ENCODE results near the gene CD4.
"Not testable (repeated sequence)": the region's sequence is repeated elsewhere in the genome, so short reads cannot be mapped to it uniquely, and the experiment has no call there.

CD4 gene

GRCh38 chr12:6788972-6789924 is at the start of gene CD4:
Gene CD4, plus strand, starts transcription at chr12:6789528. Its CDS starts 10,611 bp downstream, at chr12:6800139.
- DNase-seq (ENCODE audit: low spot score), result no peak
- FAIRE-seq, result no peak

DNA sequence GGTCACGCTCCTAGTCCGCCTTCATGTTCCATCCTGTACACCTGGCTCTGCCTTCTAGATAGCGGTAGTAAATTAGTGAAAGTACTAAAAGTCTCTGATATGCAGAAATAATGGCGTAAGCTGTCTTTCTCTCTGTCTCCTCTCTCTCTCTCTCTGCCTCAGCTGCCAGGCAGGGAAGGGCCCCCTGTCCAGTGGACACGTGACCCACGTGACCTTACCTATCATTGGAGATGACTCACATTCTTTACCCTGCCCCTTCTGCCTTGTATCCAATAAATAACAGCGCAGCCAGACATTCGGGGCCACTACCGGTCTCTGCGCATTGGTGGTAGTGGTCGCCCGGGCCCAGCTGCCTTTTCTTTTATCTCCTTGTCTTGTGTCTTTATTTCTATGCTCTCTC is 47.2 kb upstream of the CD4 start:
- not testable (repeated sequence) for DNase-seq (ENCODE audit: low spot score); FAIRE-seq

DNA sequence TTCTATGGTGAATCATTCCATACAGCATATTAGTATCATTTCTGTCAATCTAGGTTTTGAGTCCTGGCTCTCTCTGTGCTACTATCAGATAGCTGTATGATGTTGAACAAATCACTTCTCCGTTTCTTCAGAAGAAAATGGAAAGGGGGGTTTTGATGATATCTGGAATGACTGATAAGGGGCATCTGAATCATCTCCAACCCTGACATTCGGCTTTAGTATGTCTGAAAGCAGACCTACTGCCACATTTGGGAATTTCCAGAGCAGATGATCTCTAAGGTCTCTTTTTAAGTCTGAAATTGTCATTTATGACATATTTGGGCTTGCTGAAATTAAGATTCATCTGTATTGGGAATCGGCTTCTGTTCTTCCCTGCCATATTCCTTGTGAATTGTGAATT is 46.5 kb upstream of the CD4 start:
- DNase-seq (ENCODE audit: low spot score) (no peak), FAIRE-seq (peak; percentile 76)

GRCh38 chr12:6743300-6743699 is 46.0 kb upstream of the CD4 start:
- DNase-seq (ENCODE audit: low spot score); FAIRE-seq: not testable (repeated sequence)

GRCh38 chr12:6745741-6746525 is 43.4 kb upstream of the CD4 start:
- FAIRE-seq (no peak), DNase-seq (ENCODE audit: low spot score) (no peak)

GRCh38 chr12:6747216-6747615 is 42.1 kb upstream of the CD4 start:
- FAIRE-seq, result no peak
- DNase-seq (ENCODE audit: low spot score), result no peak

- no peak for DNase-seq (ENCODE audit: low spot score)
- no peak for FAIRE-seq
Measured at GRCh38 chr12:6748761-6749160, 40.6 kb upstream of the CD4 start.

GRCh38 chr12:6750506-6750905 is 38.8 kb upstream of the CD4 start:
- DNase-seq (ENCODE audit: low spot score) (no peak), FAIRE-seq (no peak)

- no peak for DNase-seq (ENCODE audit: low spot score)
- FAIRE-seq, result peak; percentile 50
Measured at GRCh38 chr12:6751767-6752166, 37.6 kb upstream of the CD4 start.

DNA sequence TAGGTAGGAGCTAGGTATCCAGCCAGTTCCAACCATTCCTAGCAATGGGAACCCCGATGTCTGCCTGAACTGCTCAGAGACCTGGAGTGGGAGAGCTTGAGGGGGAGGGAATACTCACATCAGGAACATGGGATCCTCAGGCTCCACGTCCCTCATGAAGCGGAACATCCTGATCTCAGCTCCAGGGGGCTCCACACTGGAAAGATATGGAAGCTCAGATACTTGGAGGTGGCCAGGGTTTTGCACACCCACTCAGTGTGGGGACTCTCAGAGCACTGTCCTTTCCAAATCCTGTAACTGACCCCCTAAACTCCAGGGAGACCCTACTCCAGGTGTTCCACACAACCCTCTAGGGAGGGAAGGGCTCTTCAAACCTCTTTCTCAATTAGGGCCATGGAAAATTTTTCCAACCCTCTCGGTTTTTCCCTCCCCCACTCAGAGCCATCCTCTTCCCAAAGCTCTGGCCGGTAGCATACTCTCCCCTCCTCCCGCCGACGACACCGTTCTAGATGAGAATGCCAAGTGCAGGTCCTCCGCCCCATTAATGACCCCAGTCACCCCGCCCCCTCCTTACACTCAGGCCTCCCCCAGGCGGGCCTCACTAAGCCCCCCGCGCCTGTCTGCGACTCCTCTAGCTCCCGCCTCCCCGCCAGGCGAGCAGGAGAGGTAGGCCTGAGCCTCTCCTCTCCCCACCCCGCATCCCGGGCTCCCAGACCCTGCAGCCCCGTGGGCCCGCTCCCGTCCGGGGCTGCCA is 37.0 kb upstream of the CD4 start:
- no peak for FAIRE-seq
- peak; percentile 68 for DNase-seq (ENCODE audit: low spot score)

DNA sequence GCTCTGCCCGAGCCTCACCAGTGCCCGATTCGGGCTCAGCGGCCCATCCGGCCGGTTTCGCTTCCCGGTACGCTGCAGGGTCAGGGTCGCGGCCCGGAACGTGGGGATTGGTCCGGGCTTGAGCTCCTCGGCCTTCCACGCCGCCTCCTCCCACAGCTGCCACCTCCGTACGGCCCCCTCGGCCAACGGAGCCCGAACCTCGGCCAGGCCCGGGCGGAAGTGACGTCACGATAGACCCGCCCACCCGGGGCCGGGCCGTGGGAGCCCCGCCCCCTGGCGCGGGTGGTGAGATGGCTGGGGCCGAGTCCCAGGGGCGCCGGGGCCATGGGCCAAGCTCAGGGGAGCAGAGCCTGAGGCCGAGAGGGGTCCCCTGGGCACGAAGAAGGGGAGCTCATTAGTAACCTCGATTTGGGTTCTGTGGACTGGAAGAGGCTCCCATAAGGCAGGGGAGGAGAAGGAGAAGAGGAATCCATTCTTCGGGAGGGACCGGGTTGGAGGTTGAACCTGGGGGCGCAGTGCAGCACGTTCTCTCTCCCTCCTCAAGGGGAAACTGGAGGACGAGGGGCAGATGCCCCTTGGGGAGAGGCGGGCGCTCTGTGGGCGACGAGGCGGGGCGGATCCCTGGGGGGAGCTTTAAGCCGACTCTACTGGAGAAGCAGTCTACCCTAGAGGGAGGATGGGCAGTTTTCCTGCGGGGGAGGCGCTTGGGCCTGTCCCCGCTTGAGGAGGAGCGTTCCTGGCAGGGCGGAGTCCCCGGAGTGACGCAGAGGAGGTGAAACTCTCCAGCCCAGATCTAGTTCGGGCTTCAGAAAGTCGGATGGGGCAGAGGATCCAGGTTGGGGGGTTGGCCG is 36.2 kb upstream of the CD4 start, which contains the start of gene MLF2:
MLF2 (minus strand) TSS at position 221 of the 851 bp plus-strand sequence. CDS start 807 bp downstream, outside the sequence.
- FAIRE-seq (peak; percentile 90), DNase-seq (ENCODE audit: low spot score) (peak; percentile 99)

- no peak for FAIRE-seq
- DNase-seq (ENCODE audit: low spot score), result no peak
Measured at GRCh38 chr12:6753772-6754356, 35.5 kb upstream of the CD4 start.

- no peak for FAIRE-seq
Measured at GRCh38 chr12:6754411-6754810, 34.9 kb upstream of the CD4 start.

DNA sequence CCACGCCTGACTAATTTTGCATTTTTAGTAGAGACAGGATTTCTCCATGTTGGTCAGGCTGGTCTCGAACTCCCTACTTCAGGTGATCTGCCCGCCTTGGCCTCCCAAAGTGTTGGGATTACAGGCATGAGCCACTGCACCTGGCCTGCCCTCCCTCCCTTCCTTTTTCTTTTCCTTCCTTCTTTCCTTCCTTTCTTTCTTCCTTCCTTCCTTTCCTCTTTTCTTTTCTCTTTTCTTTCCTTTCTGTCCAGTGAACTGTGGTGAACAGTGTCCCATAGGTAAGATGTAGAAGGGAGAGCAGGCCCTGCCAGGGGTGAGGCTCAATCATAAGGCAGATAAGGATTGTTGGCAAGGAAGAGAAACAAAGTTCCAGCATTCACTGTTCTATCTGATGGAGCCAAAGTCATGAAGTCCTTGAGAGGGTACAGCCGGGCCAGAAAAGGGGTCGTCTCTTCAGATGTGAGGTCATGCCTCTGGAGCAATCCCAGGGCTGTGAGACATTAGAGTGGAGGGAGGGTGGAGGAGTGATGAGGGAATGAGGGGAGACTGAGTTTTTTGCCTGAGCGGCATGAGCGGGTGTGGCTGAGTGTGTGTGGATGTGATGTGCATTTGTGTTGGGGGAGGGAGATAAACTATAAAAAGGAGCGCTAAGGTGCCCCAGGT is 32.2 kb upstream of the CD4 start:
- FAIRE-seq (no peak), DNase-seq (ENCODE audit: low spot score) (no peak)

More at GRCh38 chr12:6754411-6754810, 34.9 kb upstream of the CD4 start:
- DNase-seq (ENCODE audit: low spot score), result no peak

DNA sequence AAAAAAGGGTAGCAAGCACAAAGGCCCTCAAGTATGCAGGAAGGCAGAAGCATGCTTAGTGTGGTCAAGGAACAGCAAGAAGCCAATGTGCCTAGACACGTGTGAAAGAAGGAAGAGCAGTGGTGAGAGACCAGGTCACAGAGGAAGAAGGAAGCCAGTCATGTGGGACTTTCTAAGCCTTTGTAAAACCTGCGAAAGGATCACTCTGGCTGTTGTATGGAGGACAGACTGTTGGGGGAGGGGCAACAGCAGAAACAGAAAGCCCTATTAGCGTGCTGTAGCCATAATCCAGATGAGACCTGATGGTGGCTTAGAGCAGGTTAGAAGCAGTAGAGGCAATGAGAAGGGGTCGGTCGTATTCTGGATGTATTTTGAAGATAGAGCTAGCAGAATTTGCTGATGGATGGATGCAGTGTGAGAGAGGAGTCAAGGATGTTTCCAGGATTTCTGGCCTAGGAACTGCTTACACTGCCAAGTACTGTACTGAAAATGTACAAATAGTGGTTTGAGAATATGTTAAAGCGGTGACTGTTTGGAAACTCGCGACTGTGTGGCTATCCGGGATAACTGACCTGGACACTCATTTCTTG is 30.7 kb upstream of the CD4 start:
- FAIRE-seq, result no peak
- no peak for DNase-seq (ENCODE audit: low spot score)

GRCh38 chr12:6759741-6760140 is 29.6 kb upstream of the CD4 start:
- no peak for DNase-seq (ENCODE audit: low spot score)
- FAIRE-seq, result no peak

- DNase-seq (ENCODE audit: low spot score) (no peak), FAIRE-seq (no peak)
Measured at GRCh38 chr12:6763380-6763779, 25.9 kb upstream of the CD4 start.

DNA sequence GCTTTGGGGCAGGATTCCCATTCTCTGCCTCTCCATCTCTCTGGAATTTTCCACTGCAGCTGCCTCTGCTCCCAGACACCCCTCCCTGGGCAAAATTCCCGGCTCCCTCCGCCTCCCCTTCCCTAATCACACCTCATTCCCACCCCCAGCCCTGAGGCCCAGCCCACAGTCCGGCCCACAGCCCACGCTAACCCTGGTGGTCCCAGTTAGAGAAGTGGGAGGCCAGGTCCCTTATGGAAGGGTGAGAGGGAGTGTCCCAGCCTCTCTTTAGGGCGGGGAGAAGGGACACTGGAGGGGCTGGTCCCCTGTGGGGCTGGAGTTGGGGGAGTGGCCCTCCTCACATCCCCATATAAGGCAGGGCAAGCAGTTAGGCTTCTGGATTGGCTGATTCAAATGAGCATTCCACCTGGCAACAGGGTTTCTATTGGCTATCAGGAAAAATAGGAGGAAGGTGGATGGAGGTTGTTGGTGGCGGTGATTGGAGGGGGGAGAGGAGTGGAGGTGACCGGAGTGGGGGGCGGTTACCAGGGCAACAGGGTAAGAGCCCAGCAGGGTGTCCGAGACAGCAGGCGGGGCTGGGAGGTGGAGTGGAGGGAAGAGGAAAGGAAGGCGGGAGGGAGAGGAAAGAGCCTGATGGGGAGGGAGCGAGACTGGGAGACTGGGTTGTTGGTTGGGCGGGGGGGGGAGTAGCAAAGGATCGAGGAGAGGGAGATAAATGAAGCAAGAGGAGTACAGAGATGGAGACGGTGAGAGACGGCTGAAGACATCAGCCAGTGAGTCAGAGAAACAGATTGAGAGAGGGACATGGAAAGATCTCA is 25.1 kb upstream of the CD4 start:
- peak; percentile 96 for DNase-seq (ENCODE audit: low spot score)
- peak; percentile 90 for FAIRE-seq

Data from urothelium cell line (cell line).